Pancreas (tissue), 10 donors: ENCODE measurements around the gene SRSF9. TPM values are rescaled to one million over a fixed set of nuclear protein-coding genes. Genes with fewer than 3 reads are reported as not detected.

Source experiments
- ATAC-seq, 4 donors: fragments of 200-7000 bp; cut with Tn5 transposase; one replicate each; pipeline versions ENCODE4 v1.8.0 to v1.9.1; 2020; ENCODE audit warnings: mild to moderate bottlenecking in 4 of 4, moderate library complexity in 4 of 4
- DNase-seq, 6 donors: peaks; one replicate each; pipeline ENCODE4 v3.0.0-alpha.2; 2020
- FAIRE-seq: peaks from 2 replicates; lab custom pipeline; 2012; peaks lifted over from hg19 to GRCh38; lab: Jason Lieb, UNC
- H3K27ac ChIP-seq, 4 donors: fragments of 200-600 bp; sonication (generic); 1 replicate in 3 of 4; 2 replicates in 1 of 4; pipeline versions ENCODE4 v1.5.0 to v1.8.0; 2020
- H3K27me3 ChIP-seq, 4 donors: fragments of 200-600 bp; one replicate each; pipeline ENCODE4 v1.8.0; 2021
- H3K36me3 ChIP-seq, 3 donors: fragments of 200-600 bp; sonication (generic) in 1 of 3; one replicate each; pipeline versions ENCODE4 v1.5.0 to v1.8.0; 2020 to 2021
- H3K4me1 ChIP-seq, 3 donors: fragments of 200-600 bp; one replicate each; pipeline ENCODE4 v1.8.0; 2021
- H3K4me3 ChIP-seq, 4 donors: fragments of 200-600 bp; sonication (generic) in 2 of 4; one replicate each; pipeline versions ENCODE4 v1.5.0 to v1.8.0; 2020 to 2021
- H3K9me3 ChIP-seq, 4 donors: fragments of 200-600 bp; one replicate each; pipeline ENCODE4 v1.8.0; 2021
- WGBS, 2 donors: extraction: QIAGEN DNeasy Blood & Tissue Kit; methylation state at CpG; one replicate each; pipeline ENCODE4 v1.1.7; 2013; 5-methylcytosine and 5-hydroxymethylcytosine counted together
- intact Hi-C, 3 donors: fragments of 100-400 bp; cut with DNase I; formaldehyde crosslinking; loops; one replicate each; pipeline versions ENCODE4 v1.11.1 to v1.14.2; 2022
- polyA plus RNA-seq, 2 donors: library from polyadenylated mRNA; stranded (reverse); fragments of 200-250 nt; gene quantifications; one replicate each; pipeline ENCODE4 v1.2.3, GENCODE V29; 2013
- total RNA-seq, 6 donors: library from RNA; stranded (reverse); fragmentation: NEBNext Ultra II Directional in 4 of 6; extraction: Animal tissue kit (Norgen Biotek cat#: 25700) in 4 of 6; gene quantifications; one replicate each; pipeline versions ENCODE4 v1.2.1 to v1.2.4, GENCODE V29; 2021 to 2023
- TF ChIP-seq, protein P1 (sequence below), 4 donors: fragments of 200-600 bp; sonication (generic) in 3 of 4; IDR thresholded peaks; one replicate each; pipeline versions ENCODE4 v1.5.0 to v1.8.0; 2021; ENCODE audit warnings: antibody characterized with exemption in 4 of 4
- donor health status: healthy with polysubstance abuse.
- donor health status: DM: no; HTN: no; CAD: no; lungs with moderate emphysema.
- donor health status: DM: no; HTN: no; CAD: no.
- donor health status: control.
- donor health status: control.
- donor health status: Bipolar disorder and iron deficiency.
- donor health status: DM: yes; HTN: yes; CAD: no.
- donor health status: DM: no; HTN: no; CAD: no.
- donor health status: DM: no; HTN: no; CAD: no.
- donor health status: DM: yes; HTN: yes; CAD: no.

Gene SRSF9
- total and polyA plus RNA-seq, 8 donors = 50.9 to 103 (median 79.5) TPM

DNA sequence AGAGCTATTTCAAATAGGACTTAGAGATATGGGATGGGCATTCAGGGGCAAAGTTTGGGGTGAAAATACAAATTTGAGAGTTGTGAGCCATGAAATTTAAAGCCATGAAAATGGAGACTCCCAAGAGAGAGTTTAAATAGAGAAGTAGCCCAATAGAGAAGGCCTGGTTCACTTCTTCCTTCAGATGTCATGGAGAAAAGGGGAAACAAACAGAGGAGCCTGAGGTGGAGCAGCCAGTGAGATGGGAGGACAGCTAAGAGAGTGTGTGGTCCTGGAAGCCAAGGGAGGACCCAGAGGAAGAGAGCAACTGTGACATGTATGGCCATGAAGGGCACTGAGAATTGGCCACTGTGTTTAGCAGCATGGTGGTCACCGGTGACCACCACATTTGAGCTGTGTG is 14.1 kb upstream of the SRSF9 start:
- Histone ChIP-seq H3K4me3 (no peak overlapping the region), H3K36me3 (no peaks in the 10 kb centered on the region), H3K27me3 (no peaks in the 10 kb centered on the region), H3K4me1 (peaks cover 0 to 3% (median 0%) of the 10 kb centered on the region in 3 donors), H3K27ac (no peak overlapping the region), H3K9me3 (no peaks in the 10 kb centered on the region)
- FAIRE-seq = no peak
- intact Hi-C loops = no loop called here
- WGBS, 2 donors = 97 to 100% methylated on average over 1 of the region's 1 CpG
- ATAC-seq = no peak
- TF ChIP-seq, protein P1, sequence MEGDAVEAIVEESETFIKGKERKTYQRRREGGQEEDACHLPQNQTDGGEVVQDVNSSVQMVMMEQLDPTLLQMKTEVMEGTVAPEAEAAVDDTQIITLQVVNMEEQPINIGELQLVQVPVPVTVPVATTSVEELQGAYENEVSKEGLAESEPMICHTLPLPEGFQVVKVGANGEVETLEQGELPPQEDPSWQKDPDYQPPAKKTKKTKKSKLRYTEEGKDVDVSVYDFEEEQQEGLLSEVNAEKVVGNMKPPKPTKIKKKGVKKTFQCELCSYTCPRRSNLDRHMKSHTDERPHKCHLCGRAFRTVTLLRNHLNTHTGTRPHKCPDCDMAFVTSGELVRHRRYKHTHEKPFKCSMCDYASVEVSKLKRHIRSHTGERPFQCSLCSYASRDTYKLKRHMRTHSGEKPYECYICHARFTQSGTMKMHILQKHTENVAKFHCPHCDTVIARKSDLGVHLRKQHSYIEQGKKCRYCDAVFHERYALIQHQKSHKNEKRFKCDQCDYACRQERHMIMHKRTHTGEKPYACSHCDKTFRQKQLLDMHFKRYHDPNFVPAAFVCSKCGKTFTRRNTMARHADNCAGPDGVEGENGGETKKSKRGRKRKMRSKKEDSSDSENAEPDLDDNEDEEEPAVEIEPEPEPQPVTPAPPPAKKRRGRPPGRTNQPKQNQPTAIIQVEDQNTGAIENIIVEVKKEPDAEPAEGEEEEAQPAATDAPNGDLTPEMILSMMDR (IDR thresholded peaks at IDR 0.05) = no peak
- DNase-seq = no peak

DNA sequence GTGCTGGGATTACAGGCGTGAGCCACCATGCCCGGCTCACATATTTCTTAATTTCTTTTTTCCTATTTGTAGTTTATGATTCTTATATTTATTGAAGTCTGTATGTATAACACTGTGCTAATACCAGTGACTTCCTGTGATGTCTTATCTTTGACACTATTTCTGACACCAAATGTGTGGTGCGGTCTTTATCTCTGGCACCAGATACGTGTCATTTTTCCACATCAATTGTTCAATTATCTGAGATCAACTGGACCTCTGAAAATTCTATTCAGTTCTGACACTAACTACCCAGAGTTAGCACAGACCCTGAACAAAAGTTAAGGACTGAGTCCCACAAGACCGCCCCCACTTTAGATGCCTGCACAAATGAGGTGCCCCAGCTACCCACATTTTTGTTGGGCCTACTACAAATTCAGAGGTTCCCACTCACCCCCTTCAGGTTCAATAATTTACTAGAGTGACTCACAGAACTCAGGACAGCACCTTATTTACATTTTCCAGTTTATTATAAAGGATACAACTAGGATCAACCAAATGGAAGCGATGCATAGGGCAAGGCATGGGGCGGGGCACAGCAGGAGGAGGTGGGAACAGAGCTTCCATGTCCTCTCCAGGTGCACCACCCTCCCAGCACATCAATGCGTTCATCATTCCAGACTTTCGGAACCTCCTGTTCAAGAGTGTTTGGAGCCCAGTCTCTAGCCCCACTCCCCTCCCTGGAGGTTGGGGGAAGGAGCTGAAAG is 11.6 kb upstream of the SRSF9 start:
- Histone ChIP-seq H3K27me3 (no peaks in the 10 kb centered on the region), H3K4me3 (no peak overlapping the region), H3K9me3 (no peaks in the 10 kb centered on the region), H3K36me3 (no peaks in the 10 kb centered on the region), H3K27ac (no peak overlapping the region), H3K4me1 (no peaks in the 10 kb centered on the region)
- WGBS, 2 donors = 93 to 96% methylated on average over 9 of the region's 9 CpGs
- ATAC-seq (no peak), DNase-seq (no peak), FAIRE-seq (no peak)
- intact Hi-C loops = no loop called here
- TF ChIP-seq, protein P1 (IDR thresholded peaks at IDR 0.05) = no peak

DNA sequence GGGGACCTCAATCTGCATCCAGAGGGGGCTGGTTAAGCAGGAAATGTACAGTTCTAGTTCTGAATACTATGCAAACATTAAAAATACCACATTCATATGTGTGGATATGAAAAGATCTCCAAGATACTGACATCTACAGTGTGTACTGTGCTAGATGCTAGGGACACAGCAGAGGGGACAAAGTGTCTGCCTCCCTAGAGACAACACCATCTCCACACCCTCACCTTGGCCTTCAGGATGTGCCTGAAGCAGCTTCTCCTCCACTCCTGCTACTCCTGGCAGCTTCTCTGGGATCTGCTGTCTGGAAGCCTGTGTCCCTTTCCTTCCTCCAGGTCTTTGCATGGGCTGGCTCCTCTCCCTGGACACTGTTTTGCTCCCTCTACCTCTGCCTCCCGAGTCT is 10.7 kb upstream of the SRSF9 start:
- Histone ChIP-seq H3K27ac (no peak overlapping the region), H3K27me3 (no peaks in the 10 kb centered on the region), H3K4me1 (no peaks in the 10 kb centered on the region), H3K9me3 (no peaks in the 10 kb centered on the region), H3K36me3 (no peaks in the 10 kb centered on the region), H3K4me3 (no peak overlapping the region)
- DNase-seq (no peak), ATAC-seq (no peak), FAIRE-seq (no peak)
- TF ChIP-seq, protein P1 (IDR thresholded peaks at IDR 0.05) = no peak
- intact Hi-C loops = no loop called here
- 54 to 69% methylated on average over 1 of the region's 1 CpG for WGBS, 2 donors

DNA sequence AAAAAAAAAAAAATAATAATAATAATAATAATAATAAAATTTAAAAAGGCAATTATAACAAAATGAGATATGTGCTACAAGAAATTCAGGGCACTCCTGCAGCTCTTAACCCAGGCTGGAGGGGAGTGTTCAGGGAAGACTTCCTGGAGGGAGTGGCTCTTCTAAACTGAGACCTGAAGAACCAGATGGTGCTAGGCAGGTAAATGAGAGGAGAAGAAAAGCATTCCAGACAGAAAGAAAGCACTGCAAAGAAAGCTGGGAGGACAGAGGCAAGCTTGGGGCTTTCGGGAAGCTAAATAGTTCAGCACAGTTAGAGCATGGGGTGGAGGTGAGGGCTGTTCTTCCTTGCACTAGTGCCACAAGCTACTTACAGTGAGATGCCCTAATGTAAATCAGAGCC is 9.9 kb upstream of the SRSF9 start:
- H3K27me3 ChIP-seq = no peaks in the 10 kb centered on the region
- no peak for ATAC-seq
- H3K9me3 ChIP-seq = no peaks in the 10 kb centered on the region
- intact Hi-C loops = no loop called here
- H3K36me3 ChIP-seq = no peaks in the 10 kb centered on the region
- 94 to 96% methylated on average over 1 of the region's 1 CpG for WGBS, 2 donors
- H3K4me3 ChIP-seq = no peak overlapping the region
- no peak overlapping the region for H3K27ac ChIP-seq
- FAIRE-seq = no peak
- TF ChIP-seq, protein P1 (IDR thresholded peaks at IDR 0.05) = no peak
- no peak for DNase-seq
- no peaks in the 10 kb centered on the region for H3K4me1 ChIP-seq

DNA sequence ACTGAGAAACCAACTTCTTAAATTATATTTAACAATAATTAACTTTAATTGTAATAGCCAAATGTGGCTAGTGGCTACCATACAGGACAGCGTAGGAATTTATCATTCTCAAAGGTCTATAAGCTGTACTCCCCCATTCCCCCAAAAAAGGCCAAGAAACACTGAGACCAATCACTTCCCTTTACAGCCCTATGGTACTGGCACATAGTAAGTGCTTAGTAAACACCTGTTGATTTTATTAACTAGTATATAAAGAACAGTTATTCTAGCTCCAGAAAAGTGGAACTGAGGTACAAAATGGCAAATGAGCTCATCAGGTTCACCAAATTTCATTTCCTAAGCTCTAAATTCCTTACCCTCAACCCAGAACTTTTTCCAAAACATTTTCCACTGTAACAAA is 6.1 kb upstream of the SRSF9 start:
- 98 to 100% methylated on average over 1 of the region's 1 CpG for WGBS, 2 donors
- Histone ChIP-seq H3K4me3 (no peak overlapping the region), H3K36me3 (no peaks in the 10 kb centered on the region), H3K9me3 (no peaks in the 10 kb centered on the region), H3K27me3 (no peaks in the 10 kb centered on the region), H3K27ac (no peak overlapping the region), H3K4me1 (no peaks in the 10 kb centered on the region)
- DNase-seq = no peak
- TF ChIP-seq, protein P1 (IDR thresholded peaks at IDR 0.05) = no peak
- intact Hi-C loops = no loop called here
- FAIRE-seq = no peak
- ATAC-seq = no peak
